ENCODE results near the gene NCK2. TPM values are rescaled to one million over a fixed set of nuclear protein-coding genes. Genes with fewer than 3 reads are reported as not detected.
A peak's percentile ranks its signal among the peaks of the same experiment; 100 is the strongest.

The NCK2 gene
- total and polyA plus RNA-seq, 9 of the 15 experiments (the other 6 are each of a cell fraction or from before 2014, with no cell fraction given) = 0.90 to 27.9 (median 15.9) TPM

- peak in 1 of 2 experiments; percentile 43; a peak in 2 of 4 replicates for TF ChIP-seq RAD21 (CRISPR knock-in tag; conservative IDR thresholded peaks at IDR 0.05 in 1 of 2, IDR thresholded peaks at IDR 0.05 in 1 of 2)
- TF ChIP-seq ZNF280A (IDR thresholded peaks at IDR 0.05; ENCODE audit: low read depth, partially characterized antibody) = peak; percentile 49
- TF ChIP-seq CBX3 (IDR thresholded peaks at IDR 0.05; ENCODE audit: borderline replicate concordance in 1 of 2, low read length in 2 of 2) = peak in 1 of 2 experiments; percentile 80; a peak in 1 of 3 replicates
- no peak for TF ChIP-seq ZBTB33 (CRISPR knock-in tag; IDR thresholded peaks at IDR 0.05)
- TF ChIP-seq ZNF41 (CRISPR knock-in tag; conservative IDR thresholded peaks at IDR 0.05) = no peak
- TF ChIP-seq ZFP91 (CRISPR knock-in tag; IDR thresholded peaks at IDR 0.05) = no peak
- TF ChIP-seq CBX2 (IDR thresholded peaks at IDR 0.05; ENCODE audit: insufficient read depth, low read length, poor library complexity, severe bottlenecking) = no peak
- TF ChIP-seq NEUROD1 (IDR thresholded peaks at IDR 0.05; ENCODE audit: borderline replicate concordance, low read depth, low read length, partially characterized antibody) = no peak
- no peak for TF ChIP-seq ZNF143 (CRISPR knock-in tag; IDR thresholded peaks at IDR 0.05)
- no peak for TF ChIP-seq ZNF239 (CRISPR knock-in tag; IDR thresholded peaks at IDR 0.05)
- TF ChIP-seq ZNF445 (CRISPR knock-in tag; IDR thresholded peaks at IDR 0.05; ENCODE audit: low read depth) = no peak
- peak; percentile 52 for TF ChIP-seq ZFP36 (IDR thresholded peaks at IDR 0.05; ENCODE audit: low read depth, low read length, partially characterized antibody)
- TF ChIP-seq NFXL1 (CRISPR knock-in tag; IDR thresholded peaks at IDR 0.05) = no peak
- TF ChIP-seq SMAD4 (CRISPR knock-in tag; conservative IDR thresholded peaks at IDR 0.05) = no peak
- TF ChIP-seq ZNF175 (CRISPR knock-in tag; IDR thresholded peaks at IDR 0.05; ENCODE audit: low read depth) = no peak
Observed at GRCh38 chr2:105888625-105889024, 143.9 kb downstream of the NCK2 start (continued).

All from K562 (cell line).